HG03457 (cell line): Measurements from ENCODE around the gene LHFPL2.

Source experiments
- ATAC-seq: cut with Tn5 transposase; IDR thresholded peaks from one replicate; pipeline ENCODE4 v1.9.1; 2021; ENCODE audit warnings: moderate number of reproducible peaks; ENCODE audit not compliant: unreplicated experiment

Gene LHFPL2

DNA sequence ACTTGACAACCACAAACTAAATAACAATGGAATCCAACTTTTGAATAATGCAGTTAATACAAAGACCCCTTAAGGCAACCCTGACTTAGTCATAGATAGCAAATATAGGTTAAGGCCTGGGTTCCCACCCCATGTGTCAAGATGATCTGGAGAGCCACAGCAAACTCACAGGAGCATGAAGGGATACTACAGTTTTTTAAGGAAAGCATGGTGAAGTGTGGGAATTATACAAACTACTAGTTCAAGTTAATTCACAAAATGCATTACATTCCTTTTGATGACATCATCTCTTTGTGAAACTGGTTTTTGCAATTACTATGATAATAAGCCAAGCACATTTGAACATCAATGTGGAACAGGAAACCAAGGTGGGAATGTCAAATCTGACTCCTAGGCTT is 50.6 kb downstream of the LHFPL2 start:
- ATAC-seq = no peak

DNA sequence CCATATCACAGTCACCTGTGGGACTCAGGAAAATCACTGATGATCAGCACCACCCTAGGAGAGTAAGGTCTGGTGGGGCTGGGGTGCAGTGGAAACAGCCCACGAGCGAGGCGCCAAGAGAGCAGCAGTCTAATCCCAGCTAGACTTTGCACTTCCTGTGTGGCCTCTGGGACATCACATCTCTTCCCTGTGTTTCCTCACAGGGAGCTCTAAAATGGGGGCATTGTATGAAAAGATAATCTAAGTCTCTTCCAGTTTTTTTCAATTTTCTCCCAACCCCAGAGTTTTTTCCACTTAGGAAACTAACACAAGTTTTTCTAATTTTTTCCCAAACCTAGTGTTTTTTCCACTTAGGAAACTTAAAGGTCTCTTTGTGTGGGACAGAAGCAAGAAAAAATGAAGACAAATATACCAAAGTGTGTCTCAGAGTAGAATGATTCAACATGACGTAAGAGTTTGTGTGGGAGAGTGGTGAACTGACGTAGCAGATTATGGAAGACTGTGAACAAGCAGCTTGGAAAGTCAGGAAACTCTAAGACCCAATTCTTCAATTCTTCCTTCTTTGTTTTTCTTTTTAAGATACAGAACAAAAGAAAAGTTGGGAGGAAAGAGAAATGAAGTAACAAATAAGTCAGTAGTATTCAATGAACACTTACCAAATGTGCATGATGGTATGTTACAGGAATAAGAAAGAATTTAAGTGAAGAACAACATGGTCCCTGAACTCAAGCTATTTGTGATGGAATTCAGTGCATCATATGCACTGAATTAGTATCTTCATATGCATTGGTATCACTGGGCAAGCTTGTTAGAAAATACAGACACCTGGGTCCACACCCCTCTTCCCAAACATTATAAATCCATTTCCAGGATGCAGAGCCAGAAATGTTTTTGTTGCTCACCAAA is 51.3 kb downstream of the LHFPL2 start:
- ATAC-seq = no peak

GRCh38 chr5:78595458-78595921 is 53.1 kb downstream of the LHFPL2 start:
- ATAC-seq = no peak

DNA sequence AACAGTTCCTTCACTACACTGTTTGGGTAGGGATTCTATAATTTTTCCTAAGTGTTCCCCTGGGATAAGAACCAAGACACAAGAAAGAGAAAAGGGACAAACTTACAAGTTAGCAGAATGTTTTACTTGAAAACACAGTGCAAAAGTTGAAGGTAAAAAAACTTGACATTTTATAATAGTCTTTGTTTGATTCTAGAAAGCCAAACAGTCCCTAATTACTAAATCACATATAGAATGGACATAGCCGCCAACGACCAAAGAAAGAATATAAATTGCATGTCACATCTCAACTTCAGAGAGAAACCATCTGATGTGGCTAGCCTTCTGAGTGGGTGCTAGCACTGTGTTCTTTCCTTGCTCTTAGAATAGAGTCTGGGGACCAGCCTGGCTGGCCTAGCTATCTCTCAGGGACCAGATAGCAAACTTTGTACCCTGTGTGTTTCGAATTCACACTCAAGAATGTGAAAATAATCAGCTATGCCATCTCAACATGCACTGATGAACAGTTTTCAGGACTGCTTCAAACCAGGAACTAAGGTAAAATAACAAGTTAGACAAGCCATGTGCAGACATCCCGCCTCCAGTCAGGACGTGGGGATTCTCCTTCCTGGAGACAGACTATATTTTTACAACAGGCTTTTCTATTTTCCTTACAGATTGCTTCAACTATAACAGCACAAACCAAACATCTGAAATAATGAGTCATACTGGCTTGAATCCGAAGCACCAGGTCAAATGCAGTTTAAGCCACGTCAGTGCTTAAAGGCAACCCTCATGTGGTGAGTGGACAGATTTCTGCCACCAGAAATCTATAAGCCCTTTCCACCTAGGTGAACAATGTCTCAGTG is 53.7 kb downstream of the LHFPL2 start:
- no peak for ATAC-seq

DNA sequence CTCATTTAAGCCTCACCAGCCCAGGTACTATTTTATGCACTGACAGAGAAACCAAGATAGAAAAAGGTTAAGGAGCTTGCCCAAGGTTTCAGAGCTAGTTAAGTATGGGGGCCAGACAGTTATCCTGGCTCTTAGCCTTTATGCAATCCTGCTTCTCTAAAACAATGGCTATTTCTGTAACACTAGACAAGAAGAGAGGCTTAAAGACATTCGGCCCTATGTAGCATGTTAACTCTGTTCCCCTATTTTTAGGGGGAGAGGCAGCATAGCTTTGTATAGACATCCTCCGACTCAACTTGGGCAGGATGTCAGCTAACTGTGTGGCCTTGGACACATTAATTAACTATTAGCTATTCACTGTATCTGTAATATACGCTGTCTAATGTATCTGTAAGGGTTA is 54.6 kb downstream of the LHFPL2 start:
- ATAC-seq = no peak

DNA sequence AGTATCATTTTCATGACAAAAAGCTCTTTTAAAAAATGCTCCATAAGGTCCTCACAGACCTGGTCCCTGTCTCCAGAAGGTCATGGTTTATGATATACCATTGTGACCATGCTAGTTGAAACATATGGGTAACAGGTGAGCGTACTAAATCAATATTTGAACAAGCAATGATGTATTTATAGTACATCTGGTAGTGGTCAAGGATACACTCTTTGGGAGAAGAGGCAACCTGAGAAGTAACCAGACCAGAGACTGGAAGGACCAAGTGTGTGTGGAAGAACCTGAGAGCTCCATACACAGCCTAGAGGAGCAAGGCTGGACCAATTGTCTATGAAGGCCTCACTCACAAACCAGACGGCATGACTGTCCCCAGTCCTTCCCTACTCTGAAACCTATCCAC is 55.1 kb downstream of the LHFPL2 start:
- no peak for ATAC-seq

DNA sequence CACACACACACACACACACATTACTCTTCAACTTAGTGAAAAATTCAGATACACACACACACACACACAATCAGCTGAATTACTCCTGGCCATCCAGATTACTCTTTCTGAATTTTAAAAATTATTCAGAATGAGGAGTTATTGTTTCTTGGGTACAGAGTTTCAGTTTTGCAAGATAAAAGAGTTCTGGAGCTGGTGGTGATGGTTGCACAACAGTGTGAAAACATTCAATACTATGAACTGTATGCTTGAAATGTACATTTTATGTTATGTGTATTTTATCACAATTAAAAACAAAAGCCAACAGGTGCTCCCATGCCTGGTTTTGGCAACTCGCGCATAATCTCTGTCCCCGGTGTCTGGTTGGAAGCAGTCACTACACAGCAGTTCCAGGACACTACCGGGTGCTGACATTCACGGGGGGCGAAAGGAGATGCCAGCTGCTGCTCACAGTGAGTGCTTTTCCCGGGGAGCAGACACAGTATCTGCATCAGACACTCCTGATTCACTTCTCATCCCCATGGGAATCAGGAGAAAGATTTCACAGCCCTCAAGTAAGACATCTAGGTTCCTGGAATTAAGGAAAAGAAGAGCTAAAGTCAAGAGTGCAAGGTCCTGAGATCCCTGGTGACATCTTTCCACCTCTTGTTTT is 55.7 kb downstream of the LHFPL2 start:
- no peak for ATAC-seq

DNA sequence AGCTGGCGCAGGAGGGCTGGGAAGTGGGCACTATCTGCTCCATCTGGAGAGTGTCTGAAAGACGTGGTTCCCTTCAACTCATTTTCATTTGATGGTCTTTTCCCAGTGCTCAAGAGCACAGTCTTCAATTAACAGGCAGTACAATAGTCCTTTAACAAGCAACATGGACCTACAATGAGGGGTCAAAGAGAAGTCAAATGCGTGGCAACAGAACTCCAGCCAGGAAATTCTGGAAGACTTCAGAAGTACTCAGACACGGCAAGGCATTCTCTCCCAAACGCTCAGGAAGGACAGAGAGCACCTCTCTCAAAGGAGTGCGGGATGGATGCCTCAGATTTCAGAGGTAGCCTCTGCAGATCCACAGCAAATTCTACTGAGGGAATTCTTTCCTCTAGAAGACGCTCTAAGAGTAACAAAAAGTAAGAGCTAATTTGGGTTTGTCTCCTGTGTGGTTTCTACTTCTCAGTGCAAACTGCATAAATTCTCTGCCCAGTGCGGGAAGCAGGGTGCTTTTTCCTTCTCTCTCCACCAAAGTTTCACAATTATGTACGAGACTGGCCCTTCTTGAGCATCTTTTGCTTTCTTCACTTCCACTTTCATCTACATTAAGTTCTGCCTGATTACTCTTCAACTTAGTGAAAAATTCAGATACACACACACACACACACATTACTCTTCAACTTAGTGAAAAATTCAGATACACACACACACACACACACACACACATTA is 56.4 kb downstream of the LHFPL2 start:
- ATAC-seq = no peak

GRCh38 chr5:78591138-78591612 is 57.4 kb downstream of the LHFPL2 start:
- no peak for ATAC-seq

GRCh38 chr5:78589923-78590322 is 58.6 kb downstream of the LHFPL2 start:
- ATAC-seq = no peak

- ATAC-seq = no peak
Observed at GRCh38 chr5:78588507-78588906, 60.1 kb downstream of the LHFPL2 start.

- no peak for ATAC-seq
Observed at GRCh38 chr5:78587775-78588291, 60.7 kb downstream of the LHFPL2 start.

DNA sequence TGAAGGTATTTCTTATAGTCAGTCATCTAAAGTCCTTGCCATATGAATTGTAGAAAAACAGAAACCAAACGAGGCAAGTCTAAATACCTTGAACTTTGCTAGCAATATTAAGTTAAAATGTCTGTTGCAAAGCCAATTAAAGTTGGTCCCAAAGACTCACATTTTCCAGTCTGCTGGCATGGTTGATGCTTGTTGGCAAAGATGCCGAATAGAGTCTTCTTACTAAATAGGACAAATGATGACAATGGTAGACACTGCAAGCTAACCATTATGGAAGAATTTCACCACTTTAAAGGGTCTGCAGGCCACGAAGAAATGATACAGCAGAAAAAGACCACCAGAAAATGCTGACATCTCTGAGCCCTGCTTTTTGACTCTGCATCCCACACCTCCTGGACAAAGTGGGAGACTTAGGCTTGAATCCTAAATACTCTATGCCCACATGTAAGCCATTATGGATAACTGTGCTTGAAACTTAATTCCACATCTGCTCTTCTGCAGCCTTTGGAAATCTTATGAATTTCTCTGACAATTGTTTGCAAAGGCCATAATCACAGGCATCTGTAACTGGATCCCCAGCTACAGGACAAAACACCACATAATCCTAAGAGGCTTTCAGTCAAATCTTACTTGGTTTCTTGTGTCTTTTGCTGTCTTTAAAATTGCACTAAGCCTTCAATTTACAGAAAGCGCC is 61.3 kb downstream of the LHFPL2 start:
- ATAC-seq = no peak

GRCh38 chr5:78586251-78586650 is 62.3 kb downstream of the LHFPL2 start:
- ATAC-seq = no peak

DNA sequence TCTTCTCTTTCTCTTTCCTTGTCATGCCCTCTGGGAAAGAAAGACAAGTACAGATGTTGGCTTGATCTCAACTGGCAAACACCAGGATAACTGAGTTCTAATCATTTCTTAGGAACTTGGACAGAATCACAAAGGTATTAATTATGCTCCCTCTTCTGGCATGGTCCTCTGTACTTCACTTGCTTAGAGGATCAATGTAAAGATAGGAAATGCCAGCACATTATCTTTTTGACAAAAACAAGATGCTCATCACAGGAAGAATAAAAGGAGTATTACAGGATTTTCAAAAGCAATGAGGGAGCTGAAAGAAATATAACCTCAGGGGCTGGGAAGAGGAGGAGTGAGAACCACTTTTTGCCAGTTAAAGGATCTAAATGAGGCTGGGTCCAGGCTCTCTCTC is 70.6 kb downstream of the LHFPL2 start:
- no peak for ATAC-seq

GRCh38 chr5:78577071-78577807 is 71.3 kb downstream of the LHFPL2 start:
- no peak for ATAC-seq

DNA sequence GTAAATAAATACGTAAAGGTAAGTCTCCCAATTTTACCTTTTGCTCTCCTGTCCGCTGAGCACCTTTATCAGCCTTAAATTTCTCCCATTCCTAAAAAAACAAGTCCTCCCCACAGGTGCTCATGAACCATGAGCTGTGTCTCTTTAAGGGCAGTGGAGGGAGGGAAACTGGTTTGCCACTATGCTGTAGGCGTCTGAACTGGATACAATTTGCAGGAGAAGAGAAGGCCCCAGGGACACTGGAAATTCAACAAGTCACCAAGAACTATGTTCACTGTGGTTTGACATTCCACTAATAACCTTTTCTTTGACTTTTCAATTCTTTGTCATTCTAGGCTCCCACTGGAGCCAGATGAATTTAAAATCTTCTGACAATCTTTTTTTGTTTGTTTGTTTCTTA is 72.2 kb downstream of the LHFPL2 start:
- ATAC-seq = no peak

DNA sequence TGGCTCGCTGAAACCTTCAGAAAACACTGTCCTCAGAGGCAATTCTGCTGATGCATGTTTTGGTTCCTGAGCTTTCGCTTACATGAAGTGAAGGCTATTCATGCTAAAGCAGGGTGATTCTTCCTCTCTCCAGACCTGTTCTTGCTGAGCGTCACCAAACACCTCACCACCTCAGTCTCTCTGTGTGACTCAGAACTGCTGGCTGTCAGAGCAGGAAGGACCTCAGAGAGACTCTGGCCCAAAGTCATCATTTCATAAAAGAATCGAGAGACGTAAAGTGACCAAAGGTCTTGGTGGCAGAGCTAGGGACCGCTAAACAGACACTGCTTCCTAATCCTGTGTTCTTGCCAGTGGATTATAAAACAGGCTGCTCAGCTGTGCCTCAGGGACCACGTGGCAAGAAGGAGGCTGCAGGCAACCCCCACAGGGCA is 73.8 kb downstream of the LHFPL2 start:
- no peak for ATAC-seq

- ATAC-seq = no peak
Observed at GRCh38 chr5:78574131-78574673, 74.4 kb downstream of the LHFPL2 start.
